ENCODE measurements around the gene LAMTOR4. TPM values are rescaled to one million over a fixed set of nuclear protein-coding genes. Genes with fewer than 3 reads are reported as not detected.

Gene LAMTOR4
- total and polyA plus RNA-seq, 2 of the 13 experiments (the other 11 are each of a cell fraction or from before 2014, with no cell fraction given): 115 to 118 TPM

- TF ChIP-seq ELF1 (CRISPR knock-in tag; IDR thresholded peaks at IDR 0.05) (no peak), POLR2AphosphoS2 (IDR thresholded peaks at IDR 0.05; ENCODE audit: low read depth, low read length) (0 out of 2 replicates have a peak, but pooled peaks have one; percentile 41), BORCS8-MEF2B (CRISPR knock-in tag; IDR thresholded peaks at IDR 0.05) (no peak), ZNF784 (CRISPR knock-in tag; IDR thresholded peaks at IDR 0.05; ENCODE audit: borderline replicate concordance) (0 out of 2 replicates have a peak, but pooled peaks have one; percentile 16), HOXA5 (CRISPR knock-in tag; IDR thresholded peaks at IDR 0.05) (peak; percentile 67; the same call in 1 of the 2 replicates), ARID5B (CRISPR knock-in tag; IDR thresholded peaks at IDR 0.05) (peak; percentile 48; the same call in 1 of the 2 replicates), NONO (IDR thresholded peaks at IDR 0.05) (no peak), NONO (CRISPR knock-in tag; conservative IDR thresholded peaks at IDR 0.05) (peak; percentile 84), ZFY (CRISPR knock-in tag; IDR thresholded peaks at IDR 0.05) (peak; percentile 67), HNRNPL (IDR thresholded peaks at IDR 0.05; ENCODE audit: low read depth, low read length) (peak; percentile 48; the same call in 1 of the 2 replicates), ZNF547 (CRISPR knock-in tag; IDR thresholded peaks at IDR 0.05) (0 out of 2 replicates have a peak, but pooled peaks have one; percentile 20), PHF20 (CRISPR knock-in tag; IDR thresholded peaks at IDR 0.05) (peak; percentile 69; the same call in 1 of the 2 replicates), RFX3 (CRISPR knock-in tag; IDR thresholded peaks at IDR 0.05) (no peak), HHEX (CRISPR knock-in tag; IDR thresholded peaks at IDR 0.05) (no peak), ZNF343 (CRISPR knock-in tag; IDR thresholded peaks at IDR 0.05) (0 out of 2 replicates have a peak, but pooled peaks have one; percentile 34), SMYD3 (CRISPR knock-in tag; IDR thresholded peaks at IDR 0.05) (no peak), ZNF660 (CRISPR knock-in tag; IDR thresholded peaks at IDR 0.05; ENCODE audit: borderline replicate concordance, low read depth) (no peak), MIXL1 (CRISPR knock-in tag; IDR thresholded peaks at IDR 0.05) (0 out of 2 replicates have a peak, but pooled peaks have one; percentile 30), DMAP1 (CRISPR knock-in tag; IDR thresholded peaks at IDR 0.05) (peak; percentile 51; the same call in 1 of the 2 replicates), MED1 (CRISPR knock-in tag; IDR thresholded peaks at IDR 0.05) (peak; percentile 45; the same call in 1 of the 2 replicates)
- TF ChIP-seq, protein P1, sequence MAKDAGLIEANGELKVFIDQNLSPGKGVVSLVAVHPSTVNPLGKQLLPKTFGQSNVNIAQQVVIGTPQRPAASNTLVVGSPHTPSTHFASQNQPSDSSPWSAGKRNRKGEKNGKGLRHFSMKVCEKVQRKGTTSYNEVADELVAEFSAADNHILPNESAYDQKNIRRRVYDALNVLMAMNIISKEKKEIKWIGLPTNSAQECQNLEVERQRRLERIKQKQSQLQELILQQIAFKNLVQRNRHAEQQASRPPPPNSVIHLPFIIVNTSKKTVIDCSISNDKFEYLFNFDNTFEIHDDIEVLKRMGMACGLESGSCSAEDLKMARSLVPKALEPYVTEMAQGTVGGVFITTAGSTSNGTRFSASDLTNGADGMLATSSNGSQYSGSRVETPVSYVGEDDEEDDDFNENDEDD (CRISPR knock-in tag; IDR thresholded peaks at IDR 0.05; ENCODE audit: borderline replicate concordance): peak; percentile 57
- TF ChIP-seq, protein P2, sequence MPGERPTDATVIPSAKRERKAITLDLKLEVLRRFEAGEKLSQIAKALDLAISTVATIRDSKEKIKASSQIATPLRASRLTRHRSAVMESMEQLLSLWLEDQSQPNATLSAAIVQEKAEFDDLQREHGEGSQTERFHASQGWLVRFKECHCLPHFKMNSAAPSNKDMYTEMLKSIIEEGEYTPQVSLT (CRISPR knock-in tag; IDR thresholded peaks at IDR 0.05; ENCODE audit: borderline replicate concordance, low read depth): no peak
Observed at GRCh38 chr7:100126931-100127865, 21.5 kb upstream of the LAMTOR4 start, which contains the start of gene MBLAC1 (continued).
